Esophagus squamous epithelium (tissue), 5 donors: ENCODE data around the gene WWC1. TPM values are rescaled to one million over a fixed set of nuclear protein-coding genes. Genes with fewer than 3 reads are reported as not detected.

ENCODE experiments used
- DNase-seq: peaks from one replicate; lab custom pipeline; 2025; lab: John Stamatoyannopoulos, UW
- H3K27ac ChIP-seq, 4 donors: fragments of 200-600 bp; sonication (generic); one replicate each; pipeline ENCODE4 v1.5.1; 2016 to 2019; ENCODE audit warnings: mild to moderate bottlenecking in 1 of 4
- H3K27me3 ChIP-seq, 4 donors: fragments of 200-600 bp; sonication (generic); 1 replicate in 3 of 4; 2 replicates in 1 of 4; pipeline versions ENCODE4 v1.5.1 to v1.6.0; 2017 to 2021; ENCODE audit warnings: antibody characterized with exemption in 1 of 4
- H3K36me3 ChIP-seq, 3 donors: fragments of 200-600 bp; sonication (generic); one replicate each; pipeline ENCODE4 v1.5.1; 2016 to 2019
- H3K4me1 ChIP-seq, 3 donors: fragments of 200-600 bp; sonication (generic); one replicate each; pipeline ENCODE4 v1.5.1; 2017 to 2019
- H3K4me3 ChIP-seq, 4 donors: fragments of 200-600 bp; sonication (generic); 1 replicate in 3 of 4; 2 replicates in 1 of 4; pipeline ENCODE4 v1.5.1; 2016 to 2019; ENCODE audit warnings: mild to moderate bottlenecking in 2 of 4, moderate library complexity in 1 of 4
- H3K9me3 ChIP-seq, 3 donors: fragments of 200-600 bp; sonication (generic); one replicate each; pipeline ENCODE4 v1.5.1; 2016 to 2019
- POLR2A ChIP-seq, 4 donors: fragments of 450-650 bp; IDR thresholded peaks; one replicate each; pipeline ENCODE4 v1.6.1; 2017; ENCODE audit warnings: antibody characterized with exemption in 4 of 4, mild to moderate bottlenecking in 4 of 4, moderate library complexity in 3 of 4
- WGBS, 2 donors: methylation state at CpG; one replicate each; pipeline ENCODE4 v1.1.5; 2018; 5-methylcytosine and 5-hydroxymethylcytosine counted together
- intact Hi-C: fragments of 100-400 bp; cut with DNase I; formaldehyde crosslinking; loops from one replicate; pipeline ENCODE4 v1.15.0; 2022
- total RNA-seq, 4 donors: library from RNA; depleted of rRNA; stranded (reverse); fragments of >200 nt; gene quantifications; one replicate each; pipeline ENCODE4 v1.1.0, GENCODE V29; 2016
- TF ChIP-seq, protein P1 (sequence below), 6 experiments: fragments of 450-650 bp in 4 of 6; fragments of 200-600 bp in 2 of 6; sonication (generic) in 2 of 6; IDR thresholded peaks; one replicate each; pipeline ENCODE4 v1.5.1; 2016 to 2019; ENCODE audit warnings: antibody characterized with exemption in 6 of 6, mild to moderate bottlenecking in 4 of 6, moderate library complexity in 4 of 6
- donor health status: DM: yes; HTN: yes; CAD: no.

Gene WWC1
- total RNA-seq, 4 donors from 2014 or later = 14.4 to 25.0 (median 16.1) TPM

DNA sequence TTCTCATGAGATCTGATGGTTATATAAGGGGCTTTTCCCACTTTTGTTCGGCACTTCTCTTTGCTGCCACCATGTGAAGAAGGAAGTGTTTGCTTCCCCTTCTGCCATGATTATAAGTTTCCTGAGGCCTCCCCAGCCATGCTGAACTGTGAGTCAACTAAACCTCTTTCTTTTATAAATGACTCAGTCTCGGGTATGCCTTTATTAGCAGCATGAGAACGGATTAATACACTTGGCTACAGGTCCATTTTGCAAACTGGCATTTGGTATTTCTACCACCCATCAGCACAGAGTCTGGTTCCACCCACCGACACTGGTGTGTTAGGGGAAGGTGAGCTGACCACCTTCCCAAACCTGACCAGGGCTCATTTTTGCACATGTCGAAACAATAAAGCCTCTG, 146.9 kb downstream of the WWC1 start:
- intact Hi-C loops = no loop called here
- H3K4me3 ChIP-seq = no peak overlapping the region
- TF ChIP-seq POLR2A (IDR thresholded peaks at IDR 0.05) = no peak
- peaks cover 0 to 38% (median 0%) of the 10 kb centered on the region in 3 donors for H3K36me3 ChIP-seq
- H3K4me1 ChIP-seq = peaks cover 0 to 5% (median 0%) of the 10 kb centered on the region in 3 donors
- 44 to 58% methylated on average over 5 of the region's 5 CpGs for WGBS, 2 donors
- no peaks in the 10 kb centered on the region for H3K27me3 ChIP-seq
- no peak for DNase-seq
- H3K9me3 ChIP-seq = no peaks in the 10 kb centered on the region
- H3K27ac ChIP-seq = no peak overlapping the region

DNA sequence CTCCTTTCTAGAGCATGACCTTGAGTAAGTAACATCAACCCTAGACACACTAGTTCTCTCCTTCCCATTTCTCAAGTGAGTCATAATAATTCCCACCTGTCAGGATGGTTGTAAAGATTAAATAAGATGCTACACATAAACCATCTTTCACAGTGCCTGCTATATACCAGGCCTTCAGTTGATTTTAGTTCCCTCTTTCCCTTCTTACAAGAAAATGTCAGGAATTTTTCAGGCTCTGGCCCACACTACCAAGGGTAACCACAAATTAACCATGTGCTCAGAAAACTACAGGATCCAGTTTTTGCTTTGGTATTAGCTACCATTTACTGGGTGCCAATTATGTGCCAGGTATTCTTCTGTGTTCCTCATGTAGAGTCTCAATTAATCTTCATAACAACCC, 152.1 kb downstream of the WWC1 start:
- Histone ChIP-seq H3K4me1 (peaks cover 0 to 3% (median 0%) of the 10 kb centered on the region in 3 donors), H3K27me3 (no peaks in the 10 kb centered on the region), H3K36me3 (peaks cover 0 to 40% (median 0%) of the 10 kb centered on the region in 3 donors), H3K9me3 (no peaks in the 10 kb centered on the region), H3K4me3 (no peak overlapping the region), H3K27ac (no peak overlapping the region)
- intact Hi-C loops = no loop called here
- no peak for DNase-seq
- TF ChIP-seq, protein P1, sequence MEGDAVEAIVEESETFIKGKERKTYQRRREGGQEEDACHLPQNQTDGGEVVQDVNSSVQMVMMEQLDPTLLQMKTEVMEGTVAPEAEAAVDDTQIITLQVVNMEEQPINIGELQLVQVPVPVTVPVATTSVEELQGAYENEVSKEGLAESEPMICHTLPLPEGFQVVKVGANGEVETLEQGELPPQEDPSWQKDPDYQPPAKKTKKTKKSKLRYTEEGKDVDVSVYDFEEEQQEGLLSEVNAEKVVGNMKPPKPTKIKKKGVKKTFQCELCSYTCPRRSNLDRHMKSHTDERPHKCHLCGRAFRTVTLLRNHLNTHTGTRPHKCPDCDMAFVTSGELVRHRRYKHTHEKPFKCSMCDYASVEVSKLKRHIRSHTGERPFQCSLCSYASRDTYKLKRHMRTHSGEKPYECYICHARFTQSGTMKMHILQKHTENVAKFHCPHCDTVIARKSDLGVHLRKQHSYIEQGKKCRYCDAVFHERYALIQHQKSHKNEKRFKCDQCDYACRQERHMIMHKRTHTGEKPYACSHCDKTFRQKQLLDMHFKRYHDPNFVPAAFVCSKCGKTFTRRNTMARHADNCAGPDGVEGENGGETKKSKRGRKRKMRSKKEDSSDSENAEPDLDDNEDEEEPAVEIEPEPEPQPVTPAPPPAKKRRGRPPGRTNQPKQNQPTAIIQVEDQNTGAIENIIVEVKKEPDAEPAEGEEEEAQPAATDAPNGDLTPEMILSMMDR (IDR thresholded peaks at IDR 0.05) = no peak
- no peak for TF ChIP-seq POLR2A (IDR thresholded peaks at IDR 0.05)

DNA sequence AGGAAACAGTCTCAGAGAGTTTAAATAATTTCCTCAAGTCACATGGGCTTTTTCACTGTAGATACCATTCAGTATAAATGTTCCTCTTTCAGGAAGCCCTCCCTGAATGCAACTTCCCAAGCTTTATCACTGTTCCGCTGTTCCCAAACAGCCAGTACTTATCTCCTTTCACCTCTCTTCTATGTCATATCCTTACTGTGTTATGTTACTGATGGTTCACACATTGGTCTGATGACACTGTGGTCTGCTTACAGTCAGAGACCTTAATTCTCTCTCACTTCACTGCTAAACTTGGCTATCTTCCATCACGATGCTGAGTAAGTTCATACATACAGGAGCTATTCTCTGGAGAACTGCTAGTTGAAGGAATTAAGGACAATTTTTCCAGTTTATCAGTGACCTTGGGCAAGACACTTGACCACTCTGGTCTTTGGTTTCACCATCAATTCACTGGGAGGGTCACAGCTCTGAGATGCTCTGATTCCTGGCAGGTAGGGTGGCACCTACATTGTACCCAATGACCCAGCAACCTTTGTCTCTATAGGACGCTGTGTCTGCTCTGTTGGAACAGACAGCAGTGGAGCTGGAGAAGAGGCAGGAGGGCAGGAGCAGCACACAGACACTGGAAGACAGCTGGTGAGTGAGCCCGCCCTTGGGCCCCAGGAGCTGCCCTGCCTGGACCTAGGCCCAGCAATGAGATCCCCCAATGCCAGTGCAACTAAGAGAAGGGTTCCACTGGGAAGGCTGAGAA, 152.7 kb downstream of the WWC1 start:
- peaks cover 0 to 4% (median 0%) of the 10 kb centered on the region in 3 donors for H3K4me1 ChIP-seq
- TF ChIP-seq, protein P1 (IDR thresholded peaks at IDR 0.05) = no peak
- no peak for TF ChIP-seq POLR2A (IDR thresholded peaks at IDR 0.05)
- 87 to 93% methylated on average over 3 of the region's 4 CpGs for WGBS, 2 donors
- peaks cover 0 to 40% (median 0%) of the 10 kb centered on the region in 3 donors for H3K36me3 ChIP-seq
- no peaks in the 10 kb centered on the region for H3K27me3 ChIP-seq
- intact Hi-C loops = no loop called here
- no peak overlapping the region for H3K4me3 ChIP-seq
- H3K9me3 ChIP-seq = no peaks in the 10 kb centered on the region
- no peak overlapping the region for H3K27ac ChIP-seq
- no peak for DNase-seq

DNA sequence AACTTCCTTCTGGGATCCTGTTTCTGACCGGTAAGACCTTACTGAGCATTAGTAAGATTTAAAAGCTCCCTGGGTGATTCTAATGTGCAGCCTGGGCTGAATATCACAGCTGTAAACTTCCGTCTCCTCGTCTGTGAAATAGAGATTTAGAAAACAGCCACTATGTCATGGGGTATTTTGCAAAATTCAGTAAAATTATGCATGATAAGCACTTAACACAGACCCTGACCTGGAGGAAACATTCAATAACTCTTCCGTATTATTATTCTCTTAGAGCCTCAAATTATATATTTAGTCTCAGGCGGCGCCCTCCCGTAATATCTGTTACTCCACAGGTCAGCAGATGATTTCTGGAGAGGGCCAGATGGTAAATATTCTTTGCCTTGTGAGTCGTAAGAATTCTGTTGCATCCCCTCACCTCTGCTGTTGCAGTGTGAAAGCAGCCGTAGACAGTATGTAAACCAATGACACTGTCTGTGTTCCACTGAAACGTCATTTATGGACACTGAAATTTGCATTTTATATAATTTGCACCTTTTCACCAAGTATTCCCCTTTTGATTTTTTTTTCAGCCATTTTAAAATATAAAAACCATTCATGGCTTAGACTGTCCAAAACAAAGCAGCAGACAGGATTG, 155.7 kb downstream of the WWC1 start:
- WGBS, 2 donors = 88 to 89% methylated on average over 10 of the region's 10 CpGs
- Histone ChIP-seq H3K9me3 (no peaks in the 10 kb centered on the region), H3K27me3 (no peaks in the 10 kb centered on the region), H3K4me3 (no peak overlapping the region), H3K27ac (no peak overlapping the region), H3K36me3 (peaks cover 0 to 25% (median 0%) of the 10 kb centered on the region in 3 donors), H3K4me1 (peaks cover 0 to 15% (median 3%) of the 10 kb centered on the region in 3 donors)
- TF ChIP-seq, protein P1 (IDR thresholded peaks at IDR 0.05) = no peak
- no peak for TF ChIP-seq POLR2A (IDR thresholded peaks at IDR 0.05)
- intact Hi-C loops = no loop called here
- no peak for DNase-seq

DNA sequence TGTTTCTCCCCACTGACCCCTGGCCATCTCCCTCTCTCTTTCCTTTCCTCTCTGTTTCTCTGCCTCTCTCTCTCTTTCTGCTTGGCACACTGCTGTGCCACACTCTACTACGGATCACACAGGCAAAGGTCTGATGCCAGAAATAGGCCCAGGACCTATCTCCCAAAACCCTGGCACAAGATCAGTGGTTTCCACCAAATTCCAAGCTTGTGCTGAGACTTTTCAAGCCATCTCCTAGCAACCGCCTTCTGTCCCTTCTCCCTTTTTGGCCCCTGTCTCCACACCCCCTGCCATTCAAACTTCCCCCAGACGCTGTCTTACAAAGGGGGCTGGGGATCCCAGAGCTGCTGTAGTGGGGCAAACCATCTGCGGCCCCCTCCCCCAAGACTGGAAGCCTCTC, 156.4 kb downstream of the WWC1 start:
- H3K27ac ChIP-seq = no peak overlapping the region
- WGBS, 2 donors = 70 to 73% methylated on average over 4 of the region's 4 CpGs
- no peaks in the 10 kb centered on the region for H3K27me3 ChIP-seq
- intact Hi-C loops = no loop called here
- DNase-seq = no peak
- H3K36me3 ChIP-seq = peaks cover 0 to 24% (median 0%) of the 10 kb centered on the region in 3 donors
- peaks cover 0 to 21% (median 3%) of the 10 kb centered on the region in 3 donors for H3K4me1 ChIP-seq
- H3K9me3 ChIP-seq = no peaks in the 10 kb centered on the region
- H3K4me3 ChIP-seq = no peak overlapping the region
- no peak for TF ChIP-seq POLR2A (IDR thresholded peaks at IDR 0.05)
- TF ChIP-seq, protein P1 (IDR thresholded peaks at IDR 0.05) = no peak
